HG03565 (cell line): ENCODE data around the gene ACSF2.
"Not testable (repeated sequence)": the region's sequence is repeated elsewhere in the genome, so short reads cannot be mapped to it uniquely, and the experiment has no call there.

ENCODE experiments used
- ATAC-seq: cut with Tn5 transposase; IDR thresholded peaks from one replicate; pipeline ENCODE4 v1.9.1; 2021; ENCODE audit warnings: mild to moderate bottlenecking, moderate library complexity; ENCODE audit not compliant: unreplicated experiment

ACSF2 gene

GRCh38 chr17:50425682-50426471, at the start of gene ACSF2:
ACSF2 (plus strand) TSS chr17:50426218; CDS start chr17:50426262, 44 bp downstream.
- ATAC-seq, result no peak

- ATAC-seq, result no peak
Observed at GRCh38 chr17:50379351-50380132, 46.5 kb upstream of the ACSF2 start.

GRCh38 chr17:50380369-50381259, 45.4 kb upstream of the ACSF2 start:
- ATAC-seq, result no peak

GRCh38 chr17:50381260-50381815, 44.7 kb upstream of the ACSF2 start:
- ATAC-seq, result no peak

GRCh38 chr17:50381920-50382319, 44.1 kb upstream of the ACSF2 start:
- no peak for ATAC-seq

- ATAC-seq, result no peak
Observed at GRCh38 chr17:50382931-50383330, 43.1 kb upstream of the ACSF2 start.

GRCh38 chr17:50386510-50386909, 39.5 kb upstream of the ACSF2 start:
- ATAC-seq, result no peak

- no peak for ATAC-seq
Observed at GRCh38 chr17:50388728-50389127, 37.3 kb upstream of the ACSF2 start.

- ATAC-seq, result no peak
Observed at GRCh38 chr17:50389534-50389933, 36.5 kb upstream of the ACSF2 start.

- no peak for ATAC-seq
Observed at GRCh38 chr17:50392621-50393020, 33.4 kb upstream of the ACSF2 start.

GRCh38 chr17:50393700-50394099, 32.3 kb upstream of the ACSF2 start:
- ATAC-seq, result no peak

GRCh38 chr17:50394711-50395110, 31.3 kb upstream of the ACSF2 start:
- no peak for ATAC-seq

GRCh38 chr17:50396261-50397110, 29.5 kb upstream of the ACSF2 start:
- ATAC-seq, result no peak

- ATAC-seq, result peak; percentile 94
Observed at GRCh38 chr17:50397111-50397918, 28.7 kb upstream of the ACSF2 start, which contains the start of gene LRRC59. LRRC59 (minus strand) TSS chr17:50397523; CDS start chr17:50397317, 206 bp downstream.

- ATAC-seq, result no peak
Observed at GRCh38 chr17:50397919-50398285, 28.1 kb upstream of the ACSF2 start.

- ATAC-seq, result not testable (repeated sequence)
Observed at GRCh38 chr17:50398672-50399071, 27.3 kb upstream of the ACSF2 start.

- not testable (repeated sequence) for ATAC-seq
Observed at GRCh38 chr17:50399591-50399990, 26.4 kb upstream of the ACSF2 start.

- not testable (repeated sequence) for ATAC-seq
Observed at GRCh38 chr17:50405351-50405750, 20.7 kb upstream of the ACSF2 start.

GRCh38 chr17:50406578-50406977, 19.4 kb upstream of the ACSF2 start:
- ATAC-seq, result no peak
